ENCODE data around the gene HOXA2.

DNA sequence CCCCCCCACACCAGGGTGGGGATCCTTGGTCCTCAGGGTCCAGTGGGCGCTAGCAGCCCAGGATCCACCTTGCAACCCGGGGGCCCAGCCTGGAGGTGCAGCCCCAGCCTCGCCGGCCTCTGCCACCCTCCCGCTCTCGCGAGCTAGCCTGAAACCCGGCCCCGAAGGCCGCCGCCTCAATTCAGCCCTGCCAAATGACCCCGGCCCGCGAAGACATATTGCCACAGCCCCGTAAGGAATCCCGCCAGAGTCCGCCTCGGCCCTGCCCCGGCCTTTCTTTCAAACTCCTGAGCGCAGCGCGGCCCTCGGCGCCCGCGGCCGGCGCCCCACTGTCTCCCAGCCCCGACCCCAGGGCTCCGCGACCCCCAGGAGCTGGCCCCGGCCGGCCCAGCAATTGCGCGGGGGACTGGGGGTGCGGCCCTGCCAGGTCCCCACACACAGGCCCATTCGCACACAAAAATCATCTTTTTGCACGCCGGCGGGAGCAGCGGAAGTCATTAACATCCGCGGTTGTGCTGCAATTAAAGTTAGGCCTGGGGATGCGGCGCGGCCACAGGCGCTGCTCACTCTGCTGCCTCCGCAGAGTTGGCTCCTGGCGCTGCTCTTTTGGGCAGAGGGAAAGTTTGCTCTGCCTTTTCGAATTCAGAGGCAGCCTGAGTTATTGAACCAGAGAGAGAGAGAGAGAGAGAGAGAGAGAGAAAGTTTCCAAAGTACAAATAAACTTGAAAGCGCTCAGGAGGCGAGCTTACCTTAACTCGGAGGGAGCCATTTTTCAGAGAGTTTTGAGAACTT is 37.0 kb upstream of the HOXA2 start:
- TF ChIP-seq GATA2 (IDR thresholded peaks at IDR 0.05; ENCODE audit: low read depth, low read length), result no peak
- no peak for TF ChIP-seq GATA3 (IDR thresholded peaks at IDR 0.05; ENCODE audit: low read depth, low read length)
